Type B pancreatic cell (in vitro differentiated cells): ENCODE data around the gene HSPA12B. TPM values are rescaled to one million over a fixed set of nuclear protein-coding genes. Genes with fewer than 3 reads are reported as not detected.

Source experiments
- DNase-seq: peaks from one replicate; pipeline ENCODE4 v3.0.0; 2021; ENCODE audit warnings: mixed read lengths; ENCODE audit not compliant: unreplicated experiment; ENCODE audit errors: extremely low spot score
- H3K27ac Mint-ChIP-seq: 2 replicates; pipeline ENCODE4 v1.8.0; 2021; ENCODE audit warnings: mild to moderate bottlenecking, mixed read lengths
- H3K27me3 Mint-ChIP-seq: 2 replicates; pipeline ENCODE4 v1.8.0; 2021; ENCODE audit warnings: mixed read lengths
- H3K36me3 Mint-ChIP-seq: 2 replicates; pipeline ENCODE4 v1.8.0; 2021; ENCODE audit warnings: mixed read lengths
- H3K4me1 Mint-ChIP-seq: one replicate; pipeline ENCODE4 v1.8.0; 2021; ENCODE audit warnings: mixed read lengths; ENCODE audit not compliant: unreplicated experiment
- H3K4me3 Mint-ChIP-seq: 2 replicates; pipeline ENCODE4 v1.8.0; 2021; ENCODE audit warnings: mild to moderate bottlenecking, mixed read lengths
- H3K9me3 Mint-ChIP-seq: 2 replicates; pipeline ENCODE4 v1.8.0; 2021; ENCODE audit warnings: mixed read lengths
- CTCF ChIP-seq: fragments of 200-600 bp; sonication (generic); conservative IDR thresholded peaks from 2 replicates; pipeline ENCODE4 v1.5.0; 2021; ENCODE audit warnings: antibody characterized with exemption, mild to moderate bottlenecking
- total RNA-seq: library from RNA; stranded (reverse); gene quantifications from 2 replicates; pipeline ENCODE4 v1.2.1, GENCODE V29; 2021; ENCODE audit warnings: low replicate concordance

HSPA12B gene
- total RNA-seq, 1 donor from 2014 or later = 5.2 TPM

DNA sequence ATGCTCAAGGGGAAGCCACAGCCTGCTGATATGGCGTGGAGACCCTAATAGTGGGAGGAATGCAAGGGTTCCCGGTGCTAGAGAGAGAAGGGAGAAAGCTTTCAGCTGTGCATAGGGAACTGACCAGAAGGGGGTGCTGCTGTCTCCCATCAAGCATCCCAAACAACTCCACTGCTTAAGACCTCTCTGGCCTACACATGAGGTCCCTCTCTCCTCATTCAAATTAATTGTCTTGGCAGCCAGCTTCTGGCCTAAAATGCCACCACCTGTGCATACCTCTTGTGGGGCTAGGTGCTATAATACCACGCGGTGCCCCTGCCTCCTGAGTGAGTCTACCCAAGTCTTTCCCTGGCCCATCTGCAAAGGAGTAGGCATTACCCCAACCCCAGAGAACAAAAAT is 20.6 kb downstream of the HSPA12B start:
- peak; percentile 80 for TF ChIP-seq CTCF
- peak overlapping the region; percentile 49 for H3K4me3 Mint-ChIP-seq

GRCh38 chr20:3753501-3754275 is 21.2 kb downstream of the HSPA12B start:
- no peak for TF ChIP-seq CTCF
- Mint-ChIP-seq H3K27me3 (peaks cover 28% of the 10 kb centered on the region), H3K4me3 (no peak overlapping the region), H3K4me1 (peaks cover 3% of the 10 kb centered on the region), H3K9me3 (no peaks in the 10 kb centered on the region), H3K36me3 (no peaks in the 10 kb centered on the region), H3K27ac (no peak overlapping the region)
- no peak for DNase-seq

More for the DNA sequence above, 20.6 kb downstream of the HSPA12B start:
- Mint-ChIP-seq H3K27ac (no peak overlapping the region), H3K36me3 (no peaks in the 10 kb centered on the region), H3K27me3 (peaks cover 31% of the 10 kb centered on the region), H3K9me3 (no peaks in the 10 kb centered on the region), H3K4me1 (peaks cover 3% of the 10 kb centered on the region)
- DNase-seq = no peak

DNA sequence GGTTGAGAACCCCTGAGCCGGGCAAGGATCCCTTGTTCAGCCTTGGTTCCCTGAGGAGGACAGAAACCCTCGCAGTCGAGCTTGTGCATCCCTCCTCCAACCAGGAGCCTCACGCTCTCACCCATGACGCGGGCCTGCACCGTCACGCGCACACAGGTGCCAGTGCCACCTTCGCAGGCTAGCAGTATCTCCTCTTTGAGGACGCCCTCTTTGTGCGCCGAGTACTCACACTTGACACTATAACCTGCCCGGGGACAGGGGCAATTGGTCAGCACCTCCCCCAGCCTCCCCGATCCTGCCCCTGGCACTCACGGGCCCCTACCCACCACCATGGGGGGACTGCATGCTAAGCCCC is 21.8 kb downstream of the HSPA12B start:
- Mint-ChIP-seq H3K27me3 (peaks cover 22% of the 10 kb centered on the region), H3K4me1 (peaks cover 3% of the 10 kb centered on the region), H3K4me3 (no peak overlapping the region), H3K36me3 (no peaks in the 10 kb centered on the region), H3K9me3 (no peaks in the 10 kb centered on the region), H3K27ac (no peak overlapping the region)
- no peak for DNase-seq
- no peak for TF ChIP-seq CTCF

- H3K36me3 Mint-ChIP-seq = peaks cover 3% of the 10 kb centered on the region
- H3K27me3 Mint-ChIP-seq = peaks cover 18% of the 10 kb centered on the region
- no peak overlapping the region for H3K4me3 Mint-ChIP-seq
- no peak overlapping the region for H3K27ac Mint-ChIP-seq
- peaks cover 3% of the 10 kb centered on the region for H3K4me1 Mint-ChIP-seq
- no peaks in the 10 kb centered on the region for H3K9me3 Mint-ChIP-seq
- no peak for DNase-seq
- no peak for TF ChIP-seq CTCF
Observed at GRCh38 chr20:3755269-3755668, 22.8 kb downstream of the HSPA12B start.

DNA sequence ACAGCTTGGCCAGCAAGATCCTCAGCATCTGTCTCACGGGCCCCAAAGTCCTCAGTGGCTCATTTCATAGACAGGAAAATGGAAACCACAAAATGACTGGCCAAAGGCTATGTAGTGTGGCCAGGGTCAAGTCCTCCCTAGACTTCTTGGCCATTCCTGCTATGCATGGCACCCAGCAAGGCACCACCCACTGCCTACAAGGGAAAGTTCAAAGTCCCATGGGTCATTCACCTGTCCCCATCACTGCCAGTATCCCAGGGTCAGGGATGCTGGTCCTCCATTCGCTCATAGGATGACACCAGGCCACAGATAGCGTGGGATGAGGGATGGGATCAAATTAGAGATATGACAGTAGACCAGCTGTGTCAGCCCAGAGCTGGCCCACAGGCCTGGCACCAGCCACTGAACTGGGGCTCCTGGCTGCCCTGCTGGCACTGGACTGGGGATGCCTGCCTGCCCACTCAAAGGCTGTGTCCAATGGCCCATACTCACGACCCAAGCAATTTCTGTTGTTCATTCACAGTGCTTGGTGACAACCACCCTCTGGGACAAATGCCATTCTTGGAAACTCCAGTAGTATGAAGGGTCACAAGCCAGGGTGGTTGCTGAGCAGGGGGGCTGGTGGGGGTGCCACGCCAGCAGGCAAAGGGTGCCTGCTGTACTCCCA is 23.5 kb downstream of the HSPA12B start:
- Mint-ChIP-seq H3K4me1 (peaks cover 3% of the 10 kb centered on the region), H3K9me3 (no peaks in the 10 kb centered on the region), H3K27ac (no peak overlapping the region), H3K27me3 (peaks cover 11% of the 10 kb centered on the region), H3K36me3 (peaks cover 3% of the 10 kb centered on the region), H3K4me3 (no peak overlapping the region)
- no peak for TF ChIP-seq CTCF
- no peak for DNase-seq
